ENCODE measurements around the gene NT5C1B. TPM values are rescaled to one million over a fixed set of nuclear protein-coding genes. Genes with fewer than 3 reads are reported as not detected.
A peak's percentile ranks its signal among the peaks of the same experiment; 100 is the strongest.

Gene NT5C1B
- total RNA-seq, 6 donors from 2014 or later, result not detected

- H3K27ac ChIP-seq, result peak overlapping the region in 1 of 4 donors; percentile 57
- 67 to 88% methylated on average over 1 of the region's 1 CpG for WGBS, 2 donors
- no peaks in the 10 kb centered on the region for H3K27me3 ChIP-seq
- H3K4me1 ChIP-seq, result peaks cover 0 to 7% (median 0%) of the 10 kb centered on the region in 4 donors
- ATAC-seq (ENCODE audit: low FRiP score in 2 of 2) (no peak), DNase-seq (no peak)
- TF ChIP-seq POLR2A (IDR thresholded peaks at IDR 0.05) (no peak), POLR2AphosphoS5 (IDR thresholded peaks at IDR 0.05) (no peak), EP300 (IDR thresholded peaks at IDR 0.05) (no peak), CTCF (IDR thresholded peaks at IDR 0.05) (no peak)
- no peaks in the 10 kb centered on the region for H3K9me3 ChIP-seq
- no peaks in the 10 kb centered on the region for H3K36me3 ChIP-seq
- no peak overlapping the region for H3K4me3 ChIP-seq
Observed at GRCh38 chr2:18610651-18611050, 21.3 kb upstream of the NT5C1B start.

- 44 to 48% methylated on average over 1 of the region's 1 CpG for WGBS, 2 donors
- ATAC-seq (ENCODE audit: low FRiP score in 2 of 2), result no peak
Observed at GRCh38 chr2:18610090-18610489, 20.7 kb upstream of the NT5C1B start.

GRCh38 chr2:18605115-18605514 is 15.7 kb upstream of the NT5C1B start:
- Histone ChIP-seq H3K27ac (no peak overlapping the region), H3K4me3 (no peak overlapping the region), H3K4me1 (no peaks in the 10 kb centered on the region), H3K9me3 (no peaks in the 10 kb centered on the region), H3K27me3 (no peaks in the 10 kb centered on the region), H3K36me3 (no peaks in the 10 kb centered on the region)
- TF ChIP-seq POLR2AphosphoS5 (IDR thresholded peaks at IDR 0.05), result no peak
- TF ChIP-seq EP300 (IDR thresholded peaks at IDR 0.05), result no peak
- no peak for TF ChIP-seq CTCF (IDR thresholded peaks at IDR 0.05)
- no peak for TF ChIP-seq POLR2A (IDR thresholded peaks at IDR 0.05)
- no peak for DNase-seq
- no peak for ATAC-seq (ENCODE audit: low FRiP score in 2 of 2)

More at GRCh38 chr2:18610090-18610489, 20.7 kb upstream of the NT5C1B start:
- Histone ChIP-seq H3K27ac (no peak overlapping the region), H3K27me3 (no peaks in the 10 kb centered on the region), H3K9me3 (no peaks in the 10 kb centered on the region), H3K4me3 (no peak overlapping the region), H3K36me3 (no peaks in the 10 kb centered on the region), H3K4me1 (peaks cover 0 to 7% (median 0%) of the 10 kb centered on the region in 4 donors)
- DNase-seq, result no peak
- TF ChIP-seq POLR2A (IDR thresholded peaks at IDR 0.05) (no peak), POLR2AphosphoS5 (IDR thresholded peaks at IDR 0.05) (no peak), EP300 (IDR thresholded peaks at IDR 0.05) (no peak), CTCF (IDR thresholded peaks at IDR 0.05) (no peak)

GRCh38 chr2:18604531-18604885 is 15.1 kb upstream of the NT5C1B start:
- no peak overlapping the region for H3K27ac ChIP-seq
- WGBS, 2 donors, result 76% methylated on average over 2 of the region's 2 CpGs
- no peaks in the 10 kb centered on the region for H3K27me3 ChIP-seq
- ATAC-seq (ENCODE audit: low FRiP score in 2 of 2) (no peak), DNase-seq (no peak)
- H3K9me3 ChIP-seq, result no peaks in the 10 kb centered on the region
- H3K4me3 ChIP-seq, result no peak overlapping the region
- no peaks in the 10 kb centered on the region for H3K36me3 ChIP-seq
- TF ChIP-seq CTCF (IDR thresholded peaks at IDR 0.05) (no peak), POLR2AphosphoS5 (IDR thresholded peaks at IDR 0.05) (no peak), EP300 (IDR thresholded peaks at IDR 0.05) (no peak), POLR2A (IDR thresholded peaks at IDR 0.05) (no peak)
- H3K4me1 ChIP-seq, result no peaks in the 10 kb centered on the region

GRCh38 chr2:18603854-18604530 is 14.6 kb upstream of the NT5C1B start:
- Histone ChIP-seq H3K27me3 (no peaks in the 10 kb centered on the region), H3K36me3 (no peaks in the 10 kb centered on the region), H3K4me1 (no peaks in the 10 kb centered on the region), H3K4me3 (no peak overlapping the region), H3K27ac (no peak overlapping the region), H3K9me3 (no peaks in the 10 kb centered on the region)
- DNase-seq (no peak), ATAC-seq (ENCODE audit: low FRiP score in 2 of 2) (no peak)
- WGBS, 2 donors, result 76 to 85% methylated on average over 3 of the region's 3 CpGs
- TF ChIP-seq POLR2AphosphoS5 (IDR thresholded peaks at IDR 0.05) (no peak), CTCF (IDR thresholded peaks at IDR 0.05) (no peak), EP300 (IDR thresholded peaks at IDR 0.05) (no peak), POLR2A (IDR thresholded peaks at IDR 0.05) (no peak)

Data from upper lobe of left lung (tissue), 6 donors.